Activated T-helper 1 cell treated with anti-CD3 and anti-CD28 coated beads, Interleukin-2, amount 50 U/mL, for 16 hours (primary cell): ENCODE data around the gene TMEM266.

Experiments used
- DNase-seq, 2 donors: peaks; one replicate each; pipeline ENCODE4 v3.0.0-alpha.2; 2020; ENCODE audit warnings: low read depth in 1 of 2, low spot score in 1 of 2

TMEM266 gene

DNA sequence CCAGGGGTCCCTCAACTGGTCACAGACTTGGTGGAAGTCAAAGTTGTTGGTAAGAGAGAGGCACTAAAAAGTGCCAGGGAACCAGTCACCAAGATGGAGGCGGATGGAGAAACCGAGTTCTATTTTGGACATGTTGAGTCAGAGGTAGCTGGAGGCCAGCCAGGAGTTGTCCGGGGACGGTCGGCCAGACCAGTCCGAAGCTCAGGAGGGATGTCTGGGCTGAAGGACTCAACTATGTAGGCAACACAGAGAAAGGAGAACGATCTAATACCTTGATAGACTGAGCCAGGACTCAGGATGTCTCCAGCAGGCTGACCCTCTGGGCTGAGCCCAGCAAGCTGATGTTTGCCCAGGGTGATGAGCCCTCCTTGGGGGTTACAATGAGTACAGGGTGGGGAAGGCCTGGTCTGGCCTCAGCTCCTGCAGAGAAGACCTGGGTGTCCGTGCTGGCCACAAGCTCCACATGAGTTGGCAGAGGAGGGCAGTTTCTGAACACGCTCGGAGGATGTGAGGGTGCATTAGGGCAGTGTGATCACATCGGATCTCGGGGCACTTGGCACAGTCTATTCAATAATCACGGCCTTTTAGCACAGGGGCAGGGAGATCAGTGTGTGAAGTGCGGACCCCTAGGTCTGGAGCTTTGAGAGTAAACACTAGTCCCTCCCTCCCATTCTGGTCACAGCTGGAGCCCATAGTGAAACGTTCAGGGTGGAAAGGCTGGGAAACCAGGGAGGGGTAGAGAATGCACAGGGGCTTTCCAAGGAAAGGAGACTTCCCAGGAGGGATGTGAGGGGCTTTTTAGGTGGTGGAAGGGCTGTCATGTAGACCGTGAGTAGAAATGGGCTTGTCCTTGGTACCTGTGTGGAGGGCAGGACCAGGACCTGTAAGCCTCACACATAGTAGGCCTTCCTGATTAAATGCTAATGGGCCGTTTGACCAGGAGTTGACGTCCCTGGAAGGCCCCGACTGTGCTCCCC lies 139.6 kb downstream of the TMEM266 start:
- DNase-seq = no peak

DNA sequence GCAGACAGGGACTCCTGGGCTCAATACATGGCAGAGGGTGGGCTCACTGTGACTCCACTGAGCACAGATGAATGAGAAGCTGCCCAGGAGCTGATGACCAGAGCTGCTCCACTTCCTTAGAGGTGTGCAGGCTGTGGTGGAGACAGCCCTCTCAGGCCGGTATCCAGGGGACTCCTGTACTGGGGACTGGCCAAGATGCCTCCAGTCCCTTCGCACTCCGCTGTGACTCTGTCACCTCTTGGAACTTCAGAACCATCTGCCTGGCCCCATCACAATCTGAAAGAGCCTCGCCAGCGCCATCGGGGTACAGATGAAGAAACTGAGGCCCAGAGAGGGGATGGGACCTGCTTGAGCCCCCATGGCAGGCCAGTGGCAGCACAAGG lies 140.3 kb downstream of the TMEM266 start:
- DNase-seq = no peak

DNA sequence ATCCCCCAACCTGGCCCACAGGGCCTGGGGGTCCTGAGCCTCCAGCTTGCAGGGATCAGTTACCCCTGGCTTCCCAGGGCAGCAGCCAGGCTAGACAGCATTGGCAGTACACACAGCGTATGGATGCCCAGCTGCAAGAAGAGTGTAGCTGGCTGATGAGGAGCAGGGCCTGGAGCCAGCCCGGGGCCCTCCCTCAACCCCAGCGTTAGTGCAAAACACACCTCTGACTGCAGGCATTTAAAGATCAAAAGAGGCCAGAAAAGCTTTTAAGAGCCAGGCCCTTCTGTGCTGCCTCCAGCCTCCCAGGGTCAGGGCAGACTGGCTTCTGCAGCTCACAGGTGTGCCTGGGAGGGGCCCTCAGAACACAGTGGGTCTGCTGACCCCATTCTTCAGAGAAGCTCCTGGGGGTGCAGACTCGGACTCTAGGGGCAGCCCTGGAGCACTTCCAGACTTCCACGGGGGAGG lies 140.9 kb downstream of the TMEM266 start:
- no peak for DNase-seq

DNA sequence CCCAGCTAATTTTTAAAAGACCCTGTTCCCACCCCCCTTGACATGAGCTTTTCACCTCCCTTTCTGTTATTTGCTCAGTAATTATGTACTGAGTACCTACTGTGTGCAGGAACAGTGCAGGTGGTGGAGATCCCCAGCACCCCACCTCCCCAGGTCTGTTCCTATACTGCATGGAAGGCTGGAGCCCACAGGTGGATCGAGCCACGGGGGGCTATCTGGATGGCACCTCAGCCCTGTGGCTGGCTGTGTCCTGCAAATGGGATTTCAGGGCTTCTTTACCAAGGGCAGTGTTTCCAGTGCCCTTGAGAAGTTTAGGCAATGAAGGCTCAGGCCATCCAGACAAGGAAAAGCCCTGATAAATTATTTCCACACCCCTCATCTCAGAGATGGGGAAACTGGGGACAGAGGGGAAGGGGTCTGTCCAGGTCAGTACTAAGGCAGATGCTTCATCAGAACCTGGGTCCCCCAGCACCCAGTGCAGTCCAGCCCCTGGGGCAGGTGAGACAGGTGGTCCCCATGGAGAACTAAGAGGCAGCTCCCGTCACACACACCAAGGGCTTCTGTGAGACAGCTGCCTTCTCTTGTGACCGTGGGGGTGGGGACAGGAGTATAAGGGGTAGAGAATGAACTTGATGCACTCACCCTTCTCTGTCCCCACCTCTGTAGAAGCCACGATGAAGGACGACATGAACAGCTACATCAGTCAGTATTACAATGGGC lies 141.9 kb downstream of the TMEM266 start:
- no peak for DNase-seq

DNA sequence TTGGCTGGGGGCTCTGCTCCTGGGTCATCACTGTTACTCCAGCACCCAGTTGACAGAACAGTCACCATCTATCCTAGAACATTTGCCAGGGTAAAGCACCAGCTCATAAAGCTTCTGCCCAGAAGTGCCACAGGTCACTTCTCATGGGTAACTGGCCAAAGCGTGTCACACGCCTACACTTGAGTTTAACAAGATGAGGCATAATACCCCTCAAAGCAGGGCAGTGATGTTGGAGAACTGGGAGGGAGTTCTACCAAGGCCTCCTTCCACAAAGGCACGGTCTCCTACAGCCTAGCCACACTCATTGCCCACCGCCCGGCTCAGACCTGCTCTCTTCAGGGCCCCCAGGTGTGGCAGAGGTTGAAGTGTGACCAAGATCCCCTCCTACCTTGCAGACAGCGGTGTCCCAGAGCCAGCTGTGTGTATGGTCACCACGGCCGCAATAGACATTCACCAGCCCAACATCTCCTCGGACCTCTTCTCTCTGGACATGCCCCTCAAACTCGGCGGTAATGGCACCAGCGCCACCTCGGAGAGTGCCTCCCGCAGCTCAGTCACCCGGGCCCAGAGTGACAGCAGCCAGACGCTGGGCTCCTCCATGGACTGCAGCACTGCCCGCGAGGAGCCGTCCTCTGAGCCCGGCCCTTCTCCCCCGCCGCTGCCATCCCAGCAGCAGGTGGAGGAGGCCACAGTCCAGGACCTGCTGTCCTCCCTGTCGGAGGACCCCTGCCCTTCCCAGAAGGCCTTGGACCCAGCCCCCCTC lies 143.7 kb downstream of the TMEM266 start:
- no peak for DNase-seq

DNA sequence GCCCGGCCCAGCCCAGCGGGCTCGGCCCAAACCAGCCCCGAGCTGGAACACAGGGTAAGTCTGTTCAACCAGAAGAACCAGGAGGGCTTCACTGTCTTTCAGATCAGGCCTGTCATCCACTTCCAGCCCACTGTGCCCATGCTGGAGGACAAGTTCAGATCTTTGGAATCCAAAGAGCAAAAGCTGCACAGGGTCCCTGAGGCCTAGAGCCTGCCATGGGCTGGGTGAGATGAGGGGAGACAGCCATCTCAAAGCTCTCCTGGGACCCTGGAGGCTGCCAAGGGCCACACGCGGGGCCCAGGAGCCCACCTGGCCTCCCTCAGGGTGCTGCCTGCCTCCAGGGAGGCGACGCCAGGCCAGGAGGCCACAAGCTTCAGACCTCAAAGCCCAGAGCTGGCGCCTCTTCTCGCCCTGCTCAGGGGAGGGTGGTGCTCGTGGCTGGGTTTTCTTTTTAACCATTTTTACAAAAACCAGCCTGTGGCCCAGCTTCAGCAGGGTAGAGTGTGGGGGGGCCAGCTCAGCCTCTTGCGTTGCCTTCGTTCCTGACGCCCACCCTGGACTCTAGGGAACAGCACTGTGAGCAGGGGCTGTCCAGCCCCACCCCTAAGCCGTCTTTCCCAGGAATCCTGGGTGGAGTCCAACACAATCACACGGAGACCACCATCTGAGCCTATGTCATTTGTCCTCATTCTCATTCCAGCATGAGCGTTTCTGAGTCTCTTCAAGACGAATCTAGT lies 144.5 kb downstream of the TMEM266 start:
- DNase-seq = no peak

DNA sequence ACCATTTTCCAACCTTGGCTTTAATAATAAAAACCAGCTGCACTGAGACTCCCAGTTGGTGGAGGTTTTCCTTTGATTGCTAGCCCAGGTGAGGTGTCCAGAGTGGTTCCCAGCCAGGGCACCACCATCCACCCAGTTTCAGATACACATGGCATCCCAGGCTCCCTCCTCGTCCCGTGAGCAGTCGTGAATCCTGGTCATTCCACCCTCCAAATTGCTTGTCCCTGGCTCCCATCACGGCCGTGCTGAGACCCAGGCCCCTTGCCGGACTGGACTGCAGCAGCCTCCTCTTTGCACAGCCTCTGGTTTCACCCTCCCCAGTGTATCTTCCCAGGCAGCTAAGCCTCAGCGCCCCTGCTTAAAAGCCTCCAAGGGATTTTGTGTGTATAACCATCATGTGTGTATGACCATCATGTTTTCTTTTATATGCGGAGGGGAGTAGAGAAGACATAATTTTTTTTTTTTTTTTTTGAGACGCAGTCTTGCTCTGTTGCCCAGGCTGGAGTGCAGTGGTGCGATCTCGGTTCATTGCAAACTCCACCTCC lies 145.2 kb downstream of the TMEM266 start:
- DNase-seq = no peak

DNA sequence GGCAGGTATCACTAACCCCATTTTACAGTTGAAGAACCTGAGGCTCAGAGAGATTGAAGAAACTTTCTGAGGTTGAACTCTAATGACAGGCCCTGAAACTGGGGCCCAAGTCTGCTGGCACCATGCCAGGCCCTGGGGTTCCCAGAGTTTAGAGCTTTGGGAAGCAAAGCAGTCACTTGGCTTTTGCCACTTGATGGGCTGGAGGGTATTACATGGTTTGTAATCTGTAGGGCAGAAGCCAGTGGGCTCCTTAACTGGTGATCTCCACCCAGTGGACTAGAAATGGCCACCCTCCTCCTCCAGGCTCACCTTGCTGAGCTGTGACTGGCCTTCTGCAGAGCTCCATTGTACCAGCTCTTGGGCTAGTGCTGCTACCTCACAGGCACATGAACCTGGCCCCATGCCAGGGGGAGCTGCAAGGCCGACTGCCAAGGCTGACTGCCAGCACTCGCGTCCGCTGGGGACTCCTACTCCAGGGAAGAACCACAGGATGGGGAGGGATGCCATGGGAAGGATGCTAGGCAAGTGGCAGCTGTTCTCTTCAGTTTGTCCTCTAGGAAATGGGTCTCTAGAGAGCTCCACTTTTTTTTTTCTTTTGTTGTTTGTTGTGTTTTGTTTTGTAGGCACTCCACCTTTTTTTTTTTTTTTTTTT lies 146.7 kb downstream of the TMEM266 start:
- no peak for DNase-seq

DNA sequence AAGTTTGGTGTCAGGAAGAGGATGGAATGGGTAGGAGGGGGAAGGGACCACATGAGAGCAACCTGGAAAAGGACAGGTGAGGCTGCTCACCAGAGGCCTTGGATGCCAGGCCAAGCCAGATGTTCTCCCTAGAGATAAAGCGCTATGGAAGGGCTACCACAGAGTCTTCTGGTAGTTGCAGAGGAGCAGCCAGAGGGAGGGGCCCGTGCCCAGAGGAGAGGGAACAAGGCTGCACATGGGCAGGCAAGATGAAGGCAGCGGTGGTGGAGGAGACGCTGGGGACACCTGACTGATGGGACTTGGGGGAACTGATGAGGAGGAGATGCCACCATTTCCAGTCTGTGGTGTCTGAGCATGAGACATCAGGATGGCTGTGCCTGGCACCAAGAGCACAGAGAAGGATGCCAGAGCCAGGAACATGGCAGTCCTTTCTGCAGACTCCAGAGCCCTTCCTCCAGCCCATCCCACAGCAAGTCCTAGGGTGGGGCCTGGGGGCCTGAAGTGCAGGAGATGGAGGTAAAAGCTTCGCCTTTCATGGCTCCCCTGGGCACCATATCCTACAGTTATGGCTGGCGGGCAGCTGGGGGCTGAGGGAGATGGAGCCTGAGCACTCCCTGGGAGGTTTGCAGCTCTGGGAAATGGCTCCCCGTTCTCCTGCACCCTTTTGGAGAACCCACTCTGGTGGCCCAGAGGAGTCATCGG lies 148.4 kb downstream of the TMEM266 start:
- DNase-seq = no peak

DNA sequence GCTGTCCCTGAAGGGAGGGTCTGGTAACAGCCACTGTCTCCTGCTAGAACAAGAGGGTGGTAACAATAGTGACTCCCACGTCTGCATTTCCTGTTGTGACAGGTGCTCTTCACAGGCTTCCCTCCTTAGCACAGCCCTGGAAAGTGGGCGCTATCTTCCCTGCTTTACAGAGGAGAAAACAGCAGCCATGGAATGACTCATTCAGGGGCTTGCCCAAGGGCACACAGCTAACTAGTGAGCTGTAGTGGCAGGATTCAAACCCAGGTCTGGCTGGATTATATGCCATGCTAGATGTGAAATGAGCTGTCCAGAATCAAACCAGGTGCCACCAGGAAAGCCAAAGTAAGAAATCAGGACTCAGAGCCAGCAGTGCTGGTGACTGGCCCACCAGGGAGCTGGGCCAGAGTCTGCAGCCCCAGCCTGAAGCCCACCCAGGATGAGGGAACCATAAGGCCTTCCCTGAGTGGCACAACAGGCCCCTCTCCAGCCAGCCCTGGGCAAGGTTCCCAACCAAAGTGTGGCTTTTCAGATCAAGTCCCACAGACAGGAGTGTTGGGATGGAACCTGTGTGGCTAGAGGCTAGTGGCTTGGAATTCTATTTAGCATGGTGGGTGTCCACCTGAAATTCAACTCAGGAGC lies 149.1 kb downstream of the TMEM266 start:
- no peak for DNase-seq

DNA sequence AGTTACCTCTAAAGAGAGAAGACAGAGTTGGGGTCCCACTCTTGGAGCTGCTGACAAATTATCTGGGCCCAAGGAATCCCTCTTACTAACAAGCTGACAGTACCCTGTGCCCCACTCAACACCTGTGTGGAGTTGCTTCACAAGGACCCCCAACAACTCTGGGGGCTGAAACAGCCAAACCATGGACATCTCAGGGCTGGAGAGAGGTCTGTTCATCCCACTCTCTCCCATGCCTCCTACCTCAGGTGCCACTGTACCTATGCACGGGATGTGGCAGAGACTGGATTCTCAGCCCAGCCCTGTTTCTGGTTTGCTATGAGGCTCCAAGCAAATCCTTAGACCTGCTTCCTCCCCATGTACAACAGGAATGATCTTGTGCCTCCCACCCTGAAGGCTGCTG lies 149.7 kb downstream of the TMEM266 start:
- DNase-seq = no peak

DNA sequence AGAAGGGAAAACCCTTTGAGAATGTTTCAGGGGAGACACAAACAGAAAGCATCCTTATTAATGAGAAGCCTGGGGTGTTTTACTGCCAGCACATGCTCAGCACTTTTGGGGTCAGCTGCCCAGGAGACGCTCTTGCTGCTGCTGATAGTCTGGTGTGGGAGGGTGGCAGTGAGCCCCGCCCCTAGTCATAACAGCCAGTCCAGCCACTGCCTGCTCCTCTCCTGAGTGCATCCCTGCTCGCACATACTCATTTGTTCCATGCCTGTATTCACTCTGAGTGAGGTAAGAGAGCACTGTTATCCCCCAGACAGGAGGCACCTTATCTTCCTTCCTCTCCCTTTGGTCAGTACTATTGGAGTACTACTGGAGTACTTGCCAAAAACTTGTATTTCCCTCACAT lies 150.2 kb downstream of the TMEM266 start:
- no peak for DNase-seq

DNA sequence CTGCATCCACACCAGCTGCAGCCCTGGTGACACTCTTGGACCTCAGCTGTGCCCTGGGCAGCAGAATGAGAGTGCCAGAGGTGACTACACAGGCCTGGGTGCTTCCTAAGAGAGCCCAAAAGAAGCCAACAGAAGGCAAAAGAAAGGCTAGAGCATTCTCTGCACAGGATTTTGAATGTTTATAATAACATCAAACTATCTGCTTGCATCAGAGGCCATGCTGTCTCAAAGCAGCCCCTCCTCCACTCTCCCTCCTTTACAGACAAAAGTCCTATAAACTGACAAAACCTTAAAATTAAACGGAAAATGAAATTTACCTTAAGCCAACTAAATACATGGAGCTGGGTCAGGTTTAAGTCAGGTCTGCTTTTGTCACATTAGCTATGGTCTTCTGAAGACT lies 155.8 kb downstream of the TMEM266 start:
- DNase-seq = no peak

DNA sequence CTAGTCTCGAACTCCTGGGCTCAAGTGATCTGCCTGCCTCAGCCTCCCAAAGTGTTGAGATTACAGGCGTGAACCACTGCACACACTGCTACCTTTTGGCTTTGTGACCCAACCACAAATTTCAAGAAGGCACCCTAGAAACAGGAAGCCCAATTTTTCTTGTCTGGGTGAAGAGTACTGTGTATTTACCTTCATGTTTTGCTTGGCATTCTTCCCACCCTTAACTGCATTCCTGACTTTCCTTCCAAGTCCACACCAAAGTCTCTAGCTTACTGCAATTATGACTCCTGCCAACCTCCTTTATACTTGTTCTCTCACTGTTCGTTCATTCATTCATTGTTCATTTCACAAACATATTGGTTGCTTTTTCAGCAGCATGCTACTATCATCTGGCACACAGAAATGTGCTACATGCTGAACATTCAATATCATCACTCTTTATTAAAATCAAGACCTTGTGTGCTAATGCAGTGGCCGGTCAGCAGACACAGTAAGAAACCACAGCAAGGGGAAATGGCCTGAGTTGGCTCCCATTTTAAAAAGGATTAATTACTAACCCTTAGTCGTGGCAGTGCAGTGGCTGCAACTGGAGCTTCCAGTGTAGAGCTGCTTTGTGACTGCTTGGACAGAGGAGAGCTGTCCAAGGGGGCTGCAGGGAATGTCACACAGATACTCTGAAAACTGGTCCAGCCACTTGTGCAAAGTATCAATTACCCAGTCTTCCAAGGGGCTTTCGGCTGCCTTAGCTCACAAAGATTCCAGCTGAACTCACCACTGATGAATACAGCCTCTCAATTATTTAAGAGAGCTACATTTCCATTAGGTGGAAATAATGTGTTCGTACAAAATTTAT lies 157.5 kb downstream of the TMEM266 start:
- DNase-seq = no peak

DNA sequence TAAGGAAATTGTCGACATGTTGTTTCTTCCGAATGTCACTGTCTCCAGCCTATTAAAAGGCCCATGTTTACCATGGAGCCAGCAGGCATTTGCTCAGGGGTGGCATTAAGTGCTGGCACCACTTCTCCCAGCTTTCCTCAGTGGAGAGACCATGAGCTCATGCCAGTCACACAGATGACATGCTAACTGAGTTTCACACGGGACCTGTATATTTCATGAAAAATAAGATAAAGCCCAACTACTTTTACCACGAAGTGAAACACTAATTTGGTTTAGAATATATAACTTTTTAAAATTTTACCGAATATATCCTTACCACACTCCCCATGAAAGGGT lies 158.1 kb downstream of the TMEM266 start:
- DNase-seq = no peak

DNA sequence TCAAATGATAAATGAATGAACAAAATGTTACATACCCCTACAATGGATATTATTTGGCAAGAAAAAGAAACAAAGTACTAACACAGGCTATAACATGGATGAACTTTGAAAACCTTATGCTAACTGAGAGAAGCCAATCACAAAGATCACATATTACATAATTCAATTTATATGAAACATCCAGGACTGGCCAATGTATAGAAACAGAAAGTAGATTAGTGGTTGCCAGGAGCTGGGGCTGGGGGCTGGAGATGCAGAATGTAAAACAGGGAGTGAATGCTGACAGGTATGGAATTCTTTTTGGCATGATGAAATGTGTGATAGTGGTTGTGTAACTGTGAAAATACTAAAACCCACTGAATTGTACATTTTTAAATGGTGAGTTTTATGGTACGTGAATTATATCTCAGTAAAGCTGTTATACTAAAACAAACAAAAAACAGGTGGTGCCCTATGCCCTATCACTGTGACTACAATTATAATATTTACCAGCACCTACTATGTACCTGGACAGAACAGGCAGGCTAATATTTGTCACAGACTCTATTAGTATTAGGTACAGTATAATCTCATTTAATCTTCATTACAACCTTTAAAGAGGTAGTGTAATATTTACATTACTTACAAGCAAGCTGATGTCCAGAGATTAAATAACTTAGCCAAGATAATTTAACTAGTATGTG lies 161.4 kb downstream of the TMEM266 start:
- DNase-seq = no peak

DNA sequence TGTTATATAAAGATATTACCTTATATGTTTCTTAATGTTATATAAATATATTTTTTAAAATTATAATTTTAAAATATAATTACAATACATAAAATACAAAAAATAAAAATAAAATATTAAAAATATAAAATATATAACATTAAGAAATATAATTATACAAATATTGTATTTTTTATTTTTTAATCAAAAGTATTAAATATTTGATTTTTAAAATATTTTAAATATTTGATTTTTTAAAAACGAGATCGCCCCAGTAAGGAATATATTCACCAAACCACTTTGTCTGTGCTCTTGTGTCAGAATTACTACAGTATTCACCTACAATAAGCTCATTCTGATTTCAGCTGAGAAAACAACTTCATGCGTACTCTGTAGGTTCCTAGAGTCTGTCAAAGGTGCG lies 162.4 kb downstream of the TMEM266 start:
- DNase-seq = no peak

DNA sequence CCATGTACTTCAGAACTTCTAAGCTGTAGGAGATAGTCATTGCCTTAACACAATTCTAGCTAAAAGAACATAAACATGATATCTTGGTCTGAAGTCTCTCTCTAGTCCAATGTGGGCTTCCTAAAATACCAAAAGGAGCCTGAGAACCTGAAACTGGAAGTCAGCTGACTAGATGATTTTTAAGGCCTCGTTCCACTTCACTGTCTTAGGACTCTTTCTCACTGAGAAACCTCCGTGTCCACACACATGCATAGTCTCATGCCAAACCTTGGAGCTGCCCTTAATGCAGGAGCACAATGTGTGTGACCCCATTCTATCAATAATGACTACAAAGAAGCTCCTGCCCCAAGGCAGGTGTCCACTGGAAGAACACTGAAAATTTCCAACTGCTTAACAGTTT lies 163.7 kb downstream of the TMEM266 start:
- no peak for DNase-seq
